Measurements from ENCODE around the gene APOBEC3G.

The APOBEC3G gene

DNA sequence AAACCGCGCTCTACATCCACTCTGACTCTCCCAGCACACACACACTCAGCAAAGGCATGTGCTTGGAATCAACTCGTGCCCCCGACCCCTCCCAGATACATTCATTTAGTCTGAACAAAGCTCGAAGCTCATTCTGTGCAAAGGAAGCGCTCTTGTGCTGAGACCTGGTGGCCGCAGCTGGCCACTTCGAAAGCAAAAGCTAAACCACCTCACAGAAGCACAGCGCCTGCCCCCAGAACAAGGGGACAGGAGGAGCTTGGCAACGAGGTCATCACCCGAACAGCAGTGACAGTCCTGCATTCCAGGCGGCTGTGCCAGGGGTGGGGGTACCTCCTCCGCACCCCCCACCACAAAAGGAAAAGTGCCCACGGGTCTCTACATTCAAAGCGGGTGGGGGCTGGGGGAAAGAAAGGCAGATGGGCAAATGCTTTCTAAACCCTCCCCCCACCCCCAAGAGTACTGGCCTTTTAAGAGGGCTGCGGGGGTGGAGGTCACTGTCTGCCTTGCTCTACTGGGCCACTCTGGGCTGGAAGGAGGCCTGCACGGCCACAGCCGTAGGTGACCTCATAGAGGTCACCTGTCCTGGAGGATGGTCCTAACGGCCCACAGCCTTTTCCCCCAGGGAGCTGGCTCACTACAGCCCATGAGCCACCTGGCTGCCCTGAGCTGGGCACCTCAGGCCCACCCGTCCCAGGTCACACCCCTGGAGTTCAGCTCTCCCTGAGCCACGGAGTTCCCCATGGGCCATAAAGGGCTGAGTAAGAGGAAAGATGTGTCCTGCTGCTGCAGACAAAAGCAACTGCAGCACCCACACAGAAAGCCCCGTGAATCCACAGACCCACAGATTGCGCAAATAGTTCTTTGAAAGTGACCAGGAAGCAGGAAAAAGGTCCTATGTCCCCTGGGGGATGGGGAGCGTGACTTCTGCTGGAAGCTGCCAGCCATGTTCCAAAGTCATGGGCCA, 54.1 kb downstream of the APOBEC3G start:
- H2AFZ ChIP-seq (ENCODE audit: low read depth, low read length), result no peak overlapping the region
- no peaks in the 10 kb centered on the region for H3K79me2 ChIP-seq (ENCODE audit: insufficient read depth, low read length)
- no peaks in the 10 kb centered on the region for H3K4me1 ChIP-seq (ENCODE audit: insufficient read depth, low read length)
- H3K27ac ChIP-seq (ENCODE audit: low read length), result no peak overlapping the region
- H3K4me2 ChIP-seq (ENCODE audit: insufficient read depth, low read length), result no peak overlapping the region
- DNase-seq (no peak), ATAC-seq (ENCODE audit: insufficient read depth, low read depth) (no peak)
- no peak overlapping the region for H3K9ac ChIP-seq (ENCODE audit: low read depth, low read length)
- no peaks in the 10 kb centered on the region for H3K9me3 ChIP-seq (ENCODE audit: insufficient read depth, low read length, severe bottlenecking)
- H3K4me3 ChIP-seq (ENCODE audit: low read depth in 1 of 2, low read length in 2 of 2), result no peak overlapping the region
- H3K36me3 ChIP-seq (ENCODE audit: insufficient read depth, low read length), result no peaks in the 10 kb centered on the region
- H3K27me3 ChIP-seq (ENCODE audit: insufficient read depth, low read length, poor library complexity), result no peaks in the 10 kb centered on the region
- no peak for TF ChIP-seq EZH2 (IDR thresholded peaks at IDR 0.05; ENCODE audit: borderline replicate concordance, low read depth, low read length, severe bottlenecking)
- TF ChIP-seq, protein P1, sequence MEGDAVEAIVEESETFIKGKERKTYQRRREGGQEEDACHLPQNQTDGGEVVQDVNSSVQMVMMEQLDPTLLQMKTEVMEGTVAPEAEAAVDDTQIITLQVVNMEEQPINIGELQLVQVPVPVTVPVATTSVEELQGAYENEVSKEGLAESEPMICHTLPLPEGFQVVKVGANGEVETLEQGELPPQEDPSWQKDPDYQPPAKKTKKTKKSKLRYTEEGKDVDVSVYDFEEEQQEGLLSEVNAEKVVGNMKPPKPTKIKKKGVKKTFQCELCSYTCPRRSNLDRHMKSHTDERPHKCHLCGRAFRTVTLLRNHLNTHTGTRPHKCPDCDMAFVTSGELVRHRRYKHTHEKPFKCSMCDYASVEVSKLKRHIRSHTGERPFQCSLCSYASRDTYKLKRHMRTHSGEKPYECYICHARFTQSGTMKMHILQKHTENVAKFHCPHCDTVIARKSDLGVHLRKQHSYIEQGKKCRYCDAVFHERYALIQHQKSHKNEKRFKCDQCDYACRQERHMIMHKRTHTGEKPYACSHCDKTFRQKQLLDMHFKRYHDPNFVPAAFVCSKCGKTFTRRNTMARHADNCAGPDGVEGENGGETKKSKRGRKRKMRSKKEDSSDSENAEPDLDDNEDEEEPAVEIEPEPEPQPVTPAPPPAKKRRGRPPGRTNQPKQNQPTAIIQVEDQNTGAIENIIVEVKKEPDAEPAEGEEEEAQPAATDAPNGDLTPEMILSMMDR (IDR thresholded peaks at IDR 0.05; ENCODE audit: borderline replicate concordance, extremely low read depth, low read length, poor library complexity, severe bottlenecking), result no peak
- peaks cover 7% of the 10 kb centered on the region for H4K20me1 ChIP-seq (ENCODE audit: insufficient read depth, low read length)

DNA sequence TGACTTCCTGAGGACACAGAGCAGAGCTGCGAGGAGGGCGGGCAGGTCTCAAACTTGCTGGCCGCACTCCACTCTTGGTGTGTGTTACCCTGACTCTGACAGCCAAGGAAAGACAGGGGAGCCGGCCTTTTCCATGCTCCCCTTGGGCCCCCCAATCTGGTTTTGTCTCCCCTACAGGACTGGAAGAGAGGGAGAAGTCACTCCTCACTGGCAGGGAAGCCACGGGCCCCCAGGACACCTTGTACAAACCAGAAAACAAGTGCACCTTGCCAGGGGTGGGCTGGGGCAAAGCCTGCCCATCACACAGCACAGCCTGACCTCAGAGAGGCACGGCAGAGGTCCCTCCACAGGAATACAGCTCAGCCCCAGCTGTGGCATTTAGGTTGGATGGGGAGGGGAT, 55.2 kb downstream of the APOBEC3G start:
- H3K36me3 ChIP-seq (ENCODE audit: insufficient read depth, low read length), result no peaks in the 10 kb centered on the region
- H3K4me2 ChIP-seq (ENCODE audit: insufficient read depth, low read length), result no peak overlapping the region
- no peak overlapping the region for H3K4me3 ChIP-seq (ENCODE audit: low read depth in 1 of 2, low read length in 2 of 2)
- no peaks in the 10 kb centered on the region for H3K9me3 ChIP-seq (ENCODE audit: insufficient read depth, low read length, severe bottlenecking)
- H3K79me2 ChIP-seq (ENCODE audit: insufficient read depth, low read length), result no peaks in the 10 kb centered on the region
- ATAC-seq (ENCODE audit: insufficient read depth, low read depth), result no peak
- H3K4me1 ChIP-seq (ENCODE audit: insufficient read depth, low read length), result no peaks in the 10 kb centered on the region
- H3K27ac ChIP-seq (ENCODE audit: low read length), result no peak overlapping the region
- no peak for DNase-seq
- TF ChIP-seq, protein P1 (IDR thresholded peaks at IDR 0.05; ENCODE audit: borderline replicate concordance, extremely low read depth, low read length, poor library complexity, severe bottlenecking), result no peak
- no peak for TF ChIP-seq EZH2 (IDR thresholded peaks at IDR 0.05; ENCODE audit: borderline replicate concordance, low read depth, low read length, severe bottlenecking)
- H3K9ac ChIP-seq (ENCODE audit: low read depth, low read length), result no peak overlapping the region
- no peak overlapping the region for H2AFZ ChIP-seq (ENCODE audit: low read depth, low read length)
- H3K27me3 ChIP-seq (ENCODE audit: insufficient read depth, low read length, poor library complexity), result no peaks in the 10 kb centered on the region
- peaks cover 7% of the 10 kb centered on the region for H4K20me1 ChIP-seq (ENCODE audit: insufficient read depth, low read length)

DNA sequence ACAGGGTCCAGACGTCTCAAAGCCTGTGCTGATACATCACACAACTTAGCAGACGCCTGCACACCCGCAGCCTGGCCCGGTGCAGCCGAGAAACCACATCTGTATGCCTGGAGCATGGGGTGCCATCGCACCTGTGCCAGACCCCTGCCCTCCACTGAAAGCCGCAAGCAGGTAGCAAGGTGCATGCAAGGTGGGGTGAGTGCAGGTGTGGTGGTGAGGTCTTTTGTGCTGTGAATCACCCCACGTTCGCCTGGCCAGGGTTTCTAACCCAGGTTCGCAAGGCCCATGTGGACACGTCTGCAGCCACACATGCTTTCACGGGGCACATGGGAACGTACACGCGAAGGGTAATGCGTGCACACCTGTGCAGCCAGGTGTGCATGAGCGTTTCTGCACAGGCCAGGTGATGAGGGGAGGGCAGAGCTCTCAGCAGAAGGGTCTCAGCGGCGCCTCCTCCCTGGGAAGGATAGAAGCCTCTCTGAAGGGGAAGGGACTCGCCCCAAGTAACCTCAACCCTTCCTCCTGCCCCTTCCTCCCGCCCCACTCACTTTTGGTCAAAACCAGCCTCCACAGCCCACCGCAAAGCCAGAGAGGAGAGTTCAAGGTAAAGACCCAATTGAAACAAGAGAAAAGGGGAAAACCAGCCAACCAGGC, 55.9 kb downstream of the APOBEC3G start:
- H3K4me1 ChIP-seq (ENCODE audit: insufficient read depth, low read length), result no peaks in the 10 kb centered on the region

More for the DNA sequence above, 55.9 kb downstream of the APOBEC3G start:
- Histone ChIP-seq H3K9me3 (ENCODE audit: insufficient read depth, low read length, severe bottlenecking) (no peaks in the 10 kb centered on the region), H3K36me3 (ENCODE audit: insufficient read depth, low read length) (no peaks in the 10 kb centered on the region), H3K79me2 (ENCODE audit: insufficient read depth, low read length) (no peaks in the 10 kb centered on the region), H3K27ac (ENCODE audit: low read length) (no peak overlapping the region), H3K9ac (ENCODE audit: low read depth, low read length) (no peak overlapping the region), H2AFZ (ENCODE audit: low read depth, low read length) (no peak overlapping the region), H3K4me3 (ENCODE audit: low read depth in 1 of 2, low read length in 2 of 2) (no peak overlapping the region), H3K4me2 (ENCODE audit: insufficient read depth, low read length) (no peak overlapping the region), H3K27me3 (ENCODE audit: insufficient read depth, low read length, poor library complexity) (no peaks in the 10 kb centered on the region), H4K20me1 (ENCODE audit: insufficient read depth, low read length) (peaks cover 7% of the 10 kb centered on the region)
- ATAC-seq (ENCODE audit: insufficient read depth, low read depth) (no peak), DNase-seq (no peak)
- no peak for TF ChIP-seq EZH2 (IDR thresholded peaks at IDR 0.05; ENCODE audit: borderline replicate concordance, low read depth, low read length, severe bottlenecking)
- TF ChIP-seq, protein P1 (IDR thresholded peaks at IDR 0.05; ENCODE audit: borderline replicate concordance, extremely low read depth, low read length, poor library complexity, severe bottlenecking), result no peak
